Activated naive CD4-positive, alpha-beta T cell treated with anti-CD3 and anti-CD28 coated beads for 36 hours (primary cell): ENCODE data around the gene BIN1. TPM values are rescaled to one million over a fixed set of nuclear protein-coding genes. Genes with fewer than 3 reads are reported as not detected.
A peak's percentile ranks its signal among the peaks of the same experiment; 100 is the strongest.

Experiments used
- CTCF ChIA-PET: fragments of 350-600 bp; sonication (Branson Sonifier 250); formaldehyde crosslinking; loops from one replicate; lab custom pipeline; 2021; ENCODE audit warnings: antibody characterized with exemption; lab: Charles Lee
- DNase-seq: peaks from one replicate; pipeline ENCODE4 v3.0.0-alpha.2; 2020
- H3K27ac Mint-ChIP-seq: one replicate; pipeline ENCODE4 v1.8.0; 2021; ENCODE audit warnings: mild to moderate bottlenecking, mixed read lengths
- H3K27me3 Mint-ChIP-seq: one replicate; pipeline ENCODE4 v1.8.0; 2021; ENCODE audit warnings: low read depth, mixed read lengths
- H3K36me3 Mint-ChIP-seq: one replicate; pipeline ENCODE4 v1.8.0; 2021; ENCODE audit warnings: low read depth, mixed read lengths
- H3K4me1 Mint-ChIP-seq: one replicate; pipeline ENCODE4 v1.8.0; 2021; ENCODE audit warnings: low read depth, mixed read lengths
- H3K4me3 Mint-ChIP-seq: one replicate; pipeline ENCODE4 v1.8.0; 2021; ENCODE audit warnings: mild to moderate bottlenecking, moderate library complexity, mixed read lengths
- H3K9me3 Mint-ChIP-seq: one replicate; pipeline ENCODE4 v1.8.0; 2021; ENCODE audit warnings: mixed read lengths
- intact Hi-C: fragments of 100-400 bp; cut with micrococcal nuclease; formaldehyde crosslinking; loops from one replicate; pipeline ENCODE4 v1.15.1; 2023
- total RNA-seq, 2 experiments: library from RNA; stranded (reverse); gene quantifications; one replicate each; pipeline ENCODE4 v1.2.3, GENCODE V29; 2021

Gene BIN1
- total RNA-seq, 2 experiments from 2014 or later, result 50.4 to 51.1 TPM

DNA sequence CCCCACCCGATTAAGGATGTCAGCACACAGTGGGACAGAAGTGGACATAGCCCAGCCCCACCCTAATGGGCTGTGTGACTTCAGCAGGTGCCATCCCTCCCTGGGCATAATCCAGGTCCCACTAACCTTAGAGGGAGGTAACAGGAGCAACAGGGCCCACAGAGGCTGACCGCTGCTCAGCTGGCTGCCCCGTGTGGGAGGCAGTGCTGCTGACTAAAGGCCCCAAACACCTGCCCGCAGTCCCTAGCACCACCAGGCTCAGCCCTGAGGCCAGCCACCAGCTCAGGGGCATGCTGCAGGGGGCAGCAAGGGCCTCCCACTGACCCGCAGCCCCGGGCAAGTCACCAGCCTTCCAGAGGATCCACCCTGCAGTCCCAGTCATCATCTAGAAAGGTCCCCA lies 14.6 kb downstream of the BIN1 start:
- no peaks in the 10 kb centered on the region for H3K36me3 Mint-ChIP-seq
- CTCF ChIA-PET, result no interaction called here
- H3K27ac Mint-ChIP-seq, result no peak overlapping the region
- H3K4me3 Mint-ChIP-seq, result no peak overlapping the region
- intact Hi-C loops, result no loop called here
- H3K9me3 Mint-ChIP-seq, result no peaks in the 10 kb centered on the region
- no peaks in the 10 kb centered on the region for H3K4me1 Mint-ChIP-seq
- no peak for DNase-seq
- no peaks in the 10 kb centered on the region for H3K27me3 Mint-ChIP-seq

DNA sequence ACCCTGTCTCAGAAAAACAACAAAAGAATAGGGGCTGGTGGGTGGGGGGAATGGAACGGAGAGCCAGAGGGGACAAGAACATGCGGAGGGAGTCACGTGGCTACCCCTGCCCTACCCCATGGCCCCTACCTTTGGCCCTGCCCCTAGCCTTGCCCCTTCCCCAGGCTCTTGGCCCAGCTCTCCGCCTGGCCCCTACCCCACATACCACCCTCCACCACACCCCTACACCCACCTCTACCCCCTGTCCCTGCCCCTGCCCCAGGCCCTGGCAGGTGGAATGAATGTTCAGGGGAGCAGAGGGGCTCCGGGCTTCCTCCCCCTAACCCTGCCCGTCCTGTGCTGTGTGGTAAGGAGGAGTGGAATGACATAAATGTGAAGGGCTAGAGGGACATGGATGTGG lies 15.1 kb downstream of the BIN1 start:
- Mint-ChIP-seq H3K36me3 (no peaks in the 10 kb centered on the region), H3K27ac (no peak overlapping the region), H3K4me1 (peaks cover under 1% of the 10 kb centered on the region), H3K4me3 (no peak overlapping the region), H3K9me3 (no peaks in the 10 kb centered on the region), H3K27me3 (no peaks in the 10 kb centered on the region)
- intact Hi-C loops, result no loop called here
- DNase-seq, result no peak
- CTCF ChIA-PET, result interaction anchor here (1.9 kb wide), 1 partner anchor 24 kb away, joined by 5 read pairs; no protein-coding TSS in a partner anchor

DNA sequence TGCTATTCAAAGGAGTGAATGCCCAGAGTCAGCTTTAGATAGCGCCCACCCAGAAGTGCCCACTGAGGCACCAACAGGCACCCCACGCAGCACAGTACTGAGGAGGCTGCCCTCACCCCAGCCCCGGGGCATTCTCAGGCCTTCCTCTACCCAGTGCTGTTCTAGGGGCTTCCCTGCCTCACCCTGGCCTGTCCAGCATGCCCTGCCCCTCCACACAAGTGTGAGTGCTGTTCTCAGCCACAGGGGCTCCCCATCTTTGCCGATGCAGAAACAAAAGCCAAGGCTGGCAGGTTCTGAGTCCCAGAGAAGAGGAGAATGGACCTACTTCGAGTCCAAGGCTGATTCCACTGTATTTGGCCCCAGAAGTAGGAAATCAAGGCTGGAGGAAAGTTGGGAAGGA lies 15.8 kb downstream of the BIN1 start:
- H3K9me3 Mint-ChIP-seq, result no peaks in the 10 kb centered on the region
- intact Hi-C loops, result no loop called here
- no peaks in the 10 kb centered on the region for H3K36me3 Mint-ChIP-seq
- no peak for DNase-seq
- CTCF ChIA-PET, result interaction anchor here (1.9 kb wide), 1 partner anchor 23 kb away, joined by 5 read pairs; no protein-coding TSS in a partner anchor
- no peak overlapping the region for H3K27ac Mint-ChIP-seq
- no peaks in the 10 kb centered on the region for H3K27me3 Mint-ChIP-seq
- no peak overlapping the region for H3K4me3 Mint-ChIP-seq
- peaks cover 2% of the 10 kb centered on the region for H3K4me1 Mint-ChIP-seq

DNA sequence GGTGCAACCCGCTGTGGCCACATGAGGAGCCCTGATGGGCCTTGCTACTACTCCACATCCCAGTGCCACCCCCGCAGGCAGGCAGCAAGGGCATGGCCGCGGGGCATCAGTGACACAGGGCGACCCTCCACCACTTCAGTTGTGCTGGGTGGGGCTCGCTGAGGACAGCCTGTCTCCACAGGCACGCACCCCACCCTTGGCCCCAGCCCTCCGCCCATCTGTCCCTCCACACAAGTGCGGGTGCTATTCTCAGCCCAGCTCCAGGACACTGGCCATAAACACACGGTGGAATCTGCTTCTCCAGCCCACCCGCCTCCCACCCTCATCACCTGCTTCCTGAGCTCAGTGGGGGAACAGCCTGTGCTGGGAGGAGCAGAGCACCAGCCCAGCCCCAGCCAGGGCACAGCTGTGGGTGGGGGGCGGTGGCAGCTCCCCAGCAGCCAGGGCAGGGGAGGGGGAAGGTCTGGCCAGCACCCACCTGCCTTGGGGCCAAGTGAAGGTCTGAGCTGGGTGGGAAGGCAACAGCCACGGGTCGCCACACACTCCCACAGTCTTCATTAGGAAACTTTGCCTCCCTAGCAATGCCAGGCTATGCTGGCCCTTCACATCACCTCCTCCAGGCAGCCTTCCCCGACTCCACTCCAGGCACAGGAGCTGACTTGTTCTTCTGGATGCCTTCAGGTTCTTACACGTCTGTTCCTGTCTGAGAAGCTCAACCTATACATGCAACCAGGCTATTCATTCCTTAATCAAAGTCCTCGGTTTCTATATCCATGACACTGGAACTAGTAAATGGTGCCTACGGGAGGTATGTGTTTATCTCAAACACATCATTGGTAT lies 16.5 kb downstream of the BIN1 start:
- DNase-seq, result no peak
- Mint-ChIP-seq H3K36me3 (no peaks in the 10 kb centered on the region), H3K27ac (no peak overlapping the region), H3K27me3 (no peaks in the 10 kb centered on the region), H3K9me3 (no peaks in the 10 kb centered on the region), H3K4me3 (no peak overlapping the region), H3K4me1 (peaks cover 5% of the 10 kb centered on the region)
- CTCF ChIA-PET, result interaction anchor here (1.9 kb wide), 1 partner anchor 22 kb away, joined by 5 read pairs; no protein-coding TSS in a partner anchor
- intact Hi-C loops, result no loop called here

DNA sequence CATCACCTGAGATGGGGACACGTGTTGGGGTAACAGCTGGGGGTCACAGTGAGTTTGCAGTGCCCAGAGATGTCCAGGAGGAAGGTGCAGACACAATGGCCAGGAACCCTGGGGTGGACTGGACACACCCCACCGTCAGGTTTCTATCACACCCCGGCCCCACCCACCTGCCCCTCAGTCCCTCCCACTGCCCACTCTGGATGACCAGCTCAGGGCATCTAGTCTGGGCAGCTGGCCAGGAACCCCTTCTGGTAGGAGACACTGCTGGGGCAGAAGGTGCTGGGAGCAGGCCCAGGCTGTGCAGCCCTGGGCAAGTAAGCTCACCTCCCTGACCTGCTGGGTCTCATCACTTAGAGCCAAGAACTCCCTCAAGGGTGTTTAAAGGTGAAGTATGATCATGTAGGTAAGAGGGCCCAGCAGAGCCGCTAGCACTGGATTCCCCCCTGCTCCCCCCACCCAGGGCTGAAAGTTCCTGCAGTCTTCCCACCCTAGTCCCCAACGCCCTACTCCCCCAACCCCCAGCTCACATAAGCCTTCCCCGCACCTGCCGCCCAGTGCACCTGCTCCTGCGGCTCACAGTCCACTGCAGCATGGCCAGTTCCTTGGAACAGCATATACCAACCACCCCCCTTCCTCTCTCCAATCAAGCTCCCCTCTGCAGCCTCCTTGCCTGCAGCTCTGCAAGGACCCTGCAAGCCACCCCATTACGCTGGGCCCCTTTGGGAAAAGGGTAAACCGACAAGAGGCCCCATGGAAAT lies 17.3 kb downstream of the BIN1 start:
- H3K27ac Mint-ChIP-seq, result no peak overlapping the region

DNA sequence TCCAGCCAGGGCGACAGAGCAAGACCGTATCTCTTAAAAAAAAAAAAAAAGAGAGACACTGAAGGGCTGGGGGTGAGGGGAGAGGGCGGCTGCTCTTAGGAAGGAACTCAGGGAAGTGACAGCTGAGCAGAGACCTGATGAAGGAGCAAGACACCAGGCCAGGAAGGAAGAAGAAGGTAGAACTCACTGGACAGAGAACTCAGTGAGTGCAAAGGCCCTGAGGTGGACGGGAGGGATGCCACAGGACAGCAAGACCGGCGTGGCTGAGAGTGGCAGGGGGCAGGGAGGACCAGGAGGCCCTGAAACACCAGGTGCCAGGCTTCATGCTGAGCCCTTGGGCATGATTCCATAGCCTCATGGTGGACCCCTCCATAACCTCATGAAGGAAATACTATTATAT lies 18.2 kb downstream of the BIN1 start:
- no peak for DNase-seq
- H3K27ac Mint-ChIP-seq, result no peak overlapping the region
- H3K36me3 Mint-ChIP-seq, result no peaks in the 10 kb centered on the region
- intact Hi-C loops, result no loop called here
- no peak overlapping the region for H3K4me3 Mint-ChIP-seq
- H3K27me3 Mint-ChIP-seq, result no peaks in the 10 kb centered on the region
- CTCF ChIA-PET, result no interaction called here
- H3K9me3 Mint-ChIP-seq, result no peaks in the 10 kb centered on the region
- H3K4me1 Mint-ChIP-seq, result peaks cover 20% of the 10 kb centered on the region

More for the DNA sequence above, 17.3 kb downstream of the BIN1 start:
- peaks cover 11% of the 10 kb centered on the region for H3K4me1 Mint-ChIP-seq
- no peaks in the 10 kb centered on the region for H3K9me3 Mint-ChIP-seq
- no peaks in the 10 kb centered on the region for H3K27me3 Mint-ChIP-seq
- CTCF ChIA-PET, result interaction anchor here (0.6 to 1.9 kb wide), 2 partner anchors 11 to 22 kb away, joined by 3 to 5 read pairs; no protein-coding TSS in a partner anchor
- DNase-seq, result no peak
- intact Hi-C loops, result no loop called here
- H3K4me3 Mint-ChIP-seq, result no peak overlapping the region
- no peaks in the 10 kb centered on the region for H3K36me3 Mint-ChIP-seq

DNA sequence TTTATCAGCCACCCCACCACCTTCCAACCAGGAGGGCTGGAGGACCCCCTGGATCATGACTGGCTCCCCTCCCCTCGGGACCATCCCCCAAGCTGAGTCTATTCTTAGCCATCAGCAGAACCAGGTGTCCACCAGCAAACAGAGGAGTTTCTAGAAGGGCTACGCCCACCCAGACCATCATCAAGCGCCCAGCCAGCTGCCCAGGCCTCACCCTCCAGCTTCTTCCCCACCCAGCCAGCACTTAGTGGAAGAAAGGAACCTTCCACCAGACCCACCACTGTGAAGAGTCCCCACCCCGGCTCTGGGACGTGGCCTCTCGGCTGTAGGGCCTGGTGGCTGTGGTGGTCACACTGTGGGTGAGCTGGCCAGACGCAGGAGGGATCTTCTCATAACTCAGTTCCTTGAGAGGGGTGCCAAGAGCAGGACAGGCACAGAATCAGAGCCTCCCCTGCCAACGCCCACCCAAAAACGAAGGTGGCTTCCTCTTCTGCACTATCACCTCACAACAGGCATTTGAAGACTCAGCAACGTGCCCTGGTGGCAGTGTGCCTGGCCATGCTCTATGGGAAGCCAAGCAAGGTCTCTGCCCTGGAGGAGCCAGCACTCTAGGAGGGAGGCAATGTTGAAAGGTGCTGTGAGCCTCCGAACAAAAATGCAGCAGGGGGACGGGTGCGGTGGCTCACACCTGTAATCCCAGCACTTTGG lies 19.0 kb downstream of the BIN1 start:
- no peak overlapping the region for H3K27ac Mint-ChIP-seq
- H3K4me3 Mint-ChIP-seq, result no peak overlapping the region
- intact Hi-C loops, result no loop called here
- CTCF ChIA-PET, result no interaction called here
- H3K36me3 Mint-ChIP-seq, result no peaks in the 10 kb centered on the region
- DNase-seq, result no peak
- no peaks in the 10 kb centered on the region for H3K9me3 Mint-ChIP-seq
- H3K4me1 Mint-ChIP-seq, result peaks cover 28% of the 10 kb centered on the region
- no peaks in the 10 kb centered on the region for H3K27me3 Mint-ChIP-seq

DNA sequence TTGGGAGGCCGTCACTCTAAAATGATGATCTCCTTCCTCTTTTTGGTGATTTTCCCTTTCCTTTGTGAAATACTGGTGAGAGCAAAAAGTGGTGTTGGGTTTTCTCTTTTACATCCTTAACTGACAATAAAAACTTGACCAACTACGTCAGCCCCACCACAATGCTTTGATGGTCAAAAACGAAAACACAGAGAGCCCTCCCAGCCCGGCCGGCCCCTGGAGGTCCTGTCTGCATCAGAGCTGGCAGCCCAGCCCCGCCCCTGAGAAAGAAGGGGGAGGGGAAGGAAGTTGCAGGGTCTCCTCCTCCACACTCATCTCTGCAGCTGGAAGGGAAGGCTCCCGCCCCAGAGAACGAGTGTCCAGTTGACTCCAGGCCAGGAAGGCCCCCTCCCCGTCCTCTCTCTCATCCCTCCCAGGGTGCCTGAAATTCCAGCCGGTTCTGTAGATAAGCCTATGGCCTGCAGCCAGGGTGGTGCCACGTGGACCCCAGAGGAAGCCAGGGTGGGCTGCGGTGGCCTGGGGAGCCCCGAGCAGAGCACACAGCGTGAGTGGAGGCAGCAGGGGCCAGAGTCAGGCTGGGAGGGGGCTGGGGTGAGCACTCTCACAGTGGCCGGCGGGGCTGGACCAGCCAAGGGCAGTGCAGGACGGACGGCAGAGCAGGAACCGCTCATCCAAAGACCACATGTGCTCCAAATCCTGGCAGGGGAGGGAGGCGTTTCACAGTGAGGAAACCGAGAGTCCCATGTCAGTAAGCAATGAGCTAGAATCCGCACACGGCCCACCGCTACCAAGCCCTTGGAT lies 19.8 kb downstream of the BIN1 start:
- Mint-ChIP-seq H3K4me1 (peaks cover 36% of the 10 kb centered on the region), H3K36me3 (no peaks in the 10 kb centered on the region), H3K4me3 (no peak overlapping the region), H3K27ac (no peak overlapping the region), H3K27me3 (no peaks in the 10 kb centered on the region), H3K9me3 (no peaks in the 10 kb centered on the region)
- CTCF ChIA-PET, result no interaction called here
- DNase-seq, result no peak
- intact Hi-C loops, result no loop called here

DNA sequence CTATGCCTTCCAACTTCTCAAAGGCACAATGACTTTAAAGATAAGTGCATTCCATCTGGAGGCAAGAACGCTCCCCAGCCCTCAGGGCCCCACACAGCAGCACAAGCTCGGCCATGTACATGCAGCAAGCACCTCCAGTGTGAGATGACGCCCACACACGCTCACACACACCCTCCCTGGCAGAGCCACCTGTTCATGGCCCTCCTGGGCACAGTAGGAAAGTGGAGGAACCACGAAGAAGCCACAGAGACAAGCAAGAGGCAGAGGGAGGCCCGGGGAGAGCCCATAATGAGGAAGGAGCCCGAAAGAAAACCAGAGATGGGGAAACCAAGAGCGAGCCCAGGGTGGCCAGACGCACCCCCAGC lies 21.7 kb downstream of the BIN1 start:
- H3K36me3 Mint-ChIP-seq, result no peaks in the 10 kb centered on the region
- H3K27me3 Mint-ChIP-seq, result no peaks in the 10 kb centered on the region
- no peak overlapping the region for H3K4me3 Mint-ChIP-seq
- H3K27ac Mint-ChIP-seq, result peak overlapping the region; percentile 59
- DNase-seq, result peak; percentile 32
- CTCF ChIA-PET, result interaction anchor here (0.8 to 1.2 kb wide), 2 partner anchors 14 to 17 kb away, joined by 3 to 6 read pairs; no protein-coding TSS in a partner anchor
- peaks cover 43% of the 10 kb centered on the region for H3K4me1 Mint-ChIP-seq
- H3K9me3 Mint-ChIP-seq, result no peaks in the 10 kb centered on the region
- intact Hi-C loops, result no loop called here

DNA sequence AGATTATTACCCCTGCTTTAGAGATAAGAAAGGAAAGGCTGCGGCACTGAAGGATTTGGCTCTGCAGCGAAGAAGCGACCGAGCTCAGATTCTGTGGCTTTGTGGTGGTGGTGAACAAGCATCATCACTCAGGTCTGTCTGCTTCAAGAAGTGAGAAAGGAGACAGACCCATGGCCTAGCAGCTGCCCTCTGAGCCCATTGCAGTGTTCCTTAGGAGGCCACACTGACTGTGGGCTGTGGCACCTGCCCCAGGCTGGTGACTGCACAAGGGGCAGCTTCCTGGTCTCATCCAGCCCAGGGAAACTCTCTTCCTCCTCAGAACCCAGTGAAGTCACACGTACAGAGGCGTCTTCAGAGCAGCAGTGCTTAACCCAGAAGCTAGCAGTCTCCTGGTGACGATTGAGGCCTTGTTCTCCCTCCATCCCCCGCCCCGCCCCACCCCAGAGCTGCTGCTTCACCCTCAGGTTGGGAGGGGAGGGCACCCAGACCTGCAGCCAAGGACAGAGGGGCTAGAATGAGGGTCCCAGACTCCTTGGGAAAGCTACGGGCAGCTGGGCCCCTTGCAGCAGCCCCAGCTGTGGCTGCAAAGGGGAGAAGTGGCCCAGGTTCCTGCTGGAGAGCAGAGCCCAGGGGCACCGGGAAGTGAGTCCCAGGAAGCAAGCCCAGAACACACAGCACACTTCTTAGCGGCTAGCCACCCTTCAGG lies 22.2 kb downstream of the BIN1 start:
- CTCF ChIA-PET, result interaction anchor here (0.6 to 1.2 kb wide), 2 partner anchors 17 to 325 kb away, joined by 5 to 6 read pairs; no protein-coding TSS in a partner anchor

More for the DNA sequence above, 22.2 kb downstream of the BIN1 start:
- H3K4me1 Mint-ChIP-seq, result peaks cover 49% of the 10 kb centered on the region
- peak; percentile 45 for DNase-seq
- intact Hi-C loops, result loop anchor here (5.0 kb wide), 3 partner anchors 393 to 618 kb away; partner anchors contain the start of gene SFT2D3
- H3K36me3 Mint-ChIP-seq, result no peaks in the 10 kb centered on the region
- H3K4me3 Mint-ChIP-seq, result no peak overlapping the region
- H3K27ac Mint-ChIP-seq, result peak overlapping the region; percentile 59
- H3K9me3 Mint-ChIP-seq, result no peaks in the 10 kb centered on the region
- no peaks in the 10 kb centered on the region for H3K27me3 Mint-ChIP-seq
